Measurements from ENCODE around the gene LSMEM2. TPM values are rescaled to one million over a fixed set of nuclear protein-coding genes. Genes with fewer than 3 reads are reported as not detected.

LSMEM2 gene
- total RNA-seq, 2 experiments from 2014 or later = 0.22 TPM; not detected in 1

DNA sequence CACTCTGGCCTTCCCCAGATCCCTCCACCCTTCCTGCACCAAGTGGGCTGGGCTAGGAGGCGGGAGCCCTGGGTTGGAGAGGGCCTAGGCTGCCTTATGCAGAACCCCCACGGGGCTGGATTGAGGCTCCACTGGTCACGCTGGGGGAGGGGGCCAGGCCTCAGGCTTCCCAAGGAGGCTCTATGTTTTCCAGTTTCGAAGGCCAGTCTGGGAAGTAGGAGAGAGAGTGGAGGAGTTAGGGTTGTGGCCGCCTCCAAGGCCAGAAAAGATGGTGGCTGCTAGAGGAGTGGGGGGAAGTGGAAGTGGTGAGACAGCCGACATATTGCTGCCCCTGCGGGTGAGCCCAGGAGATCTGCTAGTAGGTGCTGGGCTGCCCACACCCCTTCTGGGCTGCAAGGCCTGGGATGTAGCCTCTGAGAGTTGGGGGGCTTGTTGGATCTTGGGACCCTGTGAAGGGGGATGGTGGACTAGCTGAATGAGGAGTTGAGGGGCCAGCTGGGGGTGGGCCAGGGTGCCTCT is 41.7 kb upstream of the LSMEM2 start:
- Mint-ChIP-seq H3K36me3 (ENCODE audit: low read depth) (peaks cover 41% of the 10 kb centered on the region), H3K4me1 (ENCODE audit: low read depth) (peaks cover 57% of the 10 kb centered on the region), H3K27ac (peak overlapping the region; percentile 92), H3K27me3 (no peaks in the 10 kb centered on the region), H3K4me3 (peak overlapping the region; percentile 94), H3K9me3 (no peaks in the 10 kb centered on the region)
- intact Hi-C loops (cut with DNase I, micrococcal nuclease) = loop anchor here (1.0 to 5.0 kb wide), 3 partner anchors 9 to 100 kb away; partner anchors contain the start of genes HYAL3 (in 1 of the 2) and NAA80 (in 1 of the 2)
- CTCF ChIA-PET = interaction anchor here (2.2 to 3.1 kb wide), 2 partner anchors 9 to 11 kb away, joined by 6 to 22 read pairs; no protein-coding TSS in a partner anchor
- ATAC-seq (ENCODE audit: poor library complexity) (no peak), DNase-seq (peak in 7 of 14 experiments; percentile 24 to 68 (median 43))
- peak overlapping the region; percentile 73 to 80 for H3K27ac ChIP-seq (ENCODE audit: low read depth in 1 of 2, low read length in 2 of 2)
- peaks cover 26% of the 10 kb centered on the region for H3K36me3 ChIP-seq (ENCODE audit: insufficient read depth, low read length)
- TF ChIP-seq, protein P1, sequence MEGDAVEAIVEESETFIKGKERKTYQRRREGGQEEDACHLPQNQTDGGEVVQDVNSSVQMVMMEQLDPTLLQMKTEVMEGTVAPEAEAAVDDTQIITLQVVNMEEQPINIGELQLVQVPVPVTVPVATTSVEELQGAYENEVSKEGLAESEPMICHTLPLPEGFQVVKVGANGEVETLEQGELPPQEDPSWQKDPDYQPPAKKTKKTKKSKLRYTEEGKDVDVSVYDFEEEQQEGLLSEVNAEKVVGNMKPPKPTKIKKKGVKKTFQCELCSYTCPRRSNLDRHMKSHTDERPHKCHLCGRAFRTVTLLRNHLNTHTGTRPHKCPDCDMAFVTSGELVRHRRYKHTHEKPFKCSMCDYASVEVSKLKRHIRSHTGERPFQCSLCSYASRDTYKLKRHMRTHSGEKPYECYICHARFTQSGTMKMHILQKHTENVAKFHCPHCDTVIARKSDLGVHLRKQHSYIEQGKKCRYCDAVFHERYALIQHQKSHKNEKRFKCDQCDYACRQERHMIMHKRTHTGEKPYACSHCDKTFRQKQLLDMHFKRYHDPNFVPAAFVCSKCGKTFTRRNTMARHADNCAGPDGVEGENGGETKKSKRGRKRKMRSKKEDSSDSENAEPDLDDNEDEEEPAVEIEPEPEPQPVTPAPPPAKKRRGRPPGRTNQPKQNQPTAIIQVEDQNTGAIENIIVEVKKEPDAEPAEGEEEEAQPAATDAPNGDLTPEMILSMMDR (IDR thresholded peaks at IDR 0.05) = no peak
- no peaks in the 10 kb centered on the region for H3K27me3 ChIP-seq (ENCODE audit: control insufficient read depth in 1 of 2, insufficient read depth in 2 of 2, low read length in 2 of 2)
- POLR2A ChIA-PET = interaction anchor here (0.6 to 4.0 kb wide), 7 partner anchors 9 to 1771 kb away, joined by 3 to 60 read pairs (median 7); partner anchors contain the start of genes HYAL3, IFRD2 and NAA80
- no peaks in the 10 kb centered on the region for H3K9me3 ChIP-seq (ENCODE audit: control insufficient read depth in 1 of 2, insufficient read depth in 1 of 2, low read length in 2 of 2)
- H3K4me1 ChIP-seq (ENCODE audit: insufficient read depth, low read length) = peaks cover 60% of the 10 kb centered on the region
- peak overlapping the region; percentile 99 for H3K4me3 ChIP-seq (ENCODE audit: low read length)

DNA sequence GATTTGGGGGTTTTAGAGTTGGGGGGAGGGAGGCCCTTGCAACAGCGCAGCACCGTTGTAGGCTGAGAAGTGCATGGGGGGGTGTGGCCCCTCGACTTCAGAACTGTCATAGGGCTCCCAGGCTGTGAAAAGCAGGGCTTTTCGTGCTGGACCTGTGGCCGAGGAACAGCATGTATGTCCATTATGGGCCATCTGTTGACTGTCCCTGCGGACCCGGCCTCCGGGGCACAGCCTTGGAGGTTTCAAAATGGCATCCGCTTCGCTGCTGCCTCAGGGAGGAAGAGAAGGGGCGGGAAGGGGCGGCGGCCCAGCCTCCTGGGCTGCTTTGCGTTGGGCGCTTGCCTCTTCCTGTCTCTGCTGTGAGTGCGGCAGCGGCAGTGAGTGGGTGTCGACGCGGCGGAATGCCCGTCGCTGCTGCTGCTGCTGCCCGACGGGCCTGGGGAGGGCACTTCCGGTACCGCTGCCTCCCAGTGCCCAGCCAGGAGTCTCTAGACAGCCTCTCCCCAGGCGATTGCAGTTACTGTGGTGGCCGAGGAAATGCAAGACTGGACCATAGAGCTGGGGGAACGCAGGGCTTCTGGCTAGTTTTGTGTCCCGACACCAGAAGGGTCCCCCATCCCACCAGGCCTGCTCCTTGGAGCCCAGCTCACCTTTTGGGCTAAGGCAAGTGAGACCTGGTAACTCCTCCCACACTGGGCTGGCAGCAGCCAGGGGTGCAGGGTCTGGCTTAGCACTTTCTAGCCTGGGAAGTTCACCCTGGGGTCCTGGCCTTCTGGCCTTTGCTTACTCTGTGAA is 40.9 kb upstream of the LSMEM2 start:
- H3K36me3 ChIP-seq (ENCODE audit: insufficient read depth, low read length) = peaks cover 27% of the 10 kb centered on the region
- ChIA-PET POLR2A (interaction anchor here (1.5 to 4.0 kb wide), 5 partner anchors 9 to 99 kb away, joined by 4 to 60 read pairs (median 17); partner anchors contain the start of genes HYAL3, IFRD2 and NAA80), CTCF (interaction anchor here (1.4 to 3.1 kb wide), 4 partner anchors 9 to 12 kb away, joined by 5 to 22 read pairs (median 6); no protein-coding TSS in a partner anchor)
- intact Hi-C loops (cut with DNase I, micrococcal nuclease) = loop anchor here (1.0 to 5.0 kb wide), 3 partner anchors 8 to 99 kb away; partner anchors contain the start of genes HYAL3 (in 1 of the 2) and NAA80 (in 1 of the 2)
- no peaks in the 10 kb centered on the region for H3K27me3 Mint-ChIP-seq
- H3K27ac Mint-ChIP-seq = peak overlapping the region; percentile 92
- no peaks in the 10 kb centered on the region for H3K27me3 ChIP-seq (ENCODE audit: control insufficient read depth in 1 of 2, insufficient read depth in 2 of 2, low read length in 2 of 2)
- H3K4me3 Mint-ChIP-seq = peak overlapping the region; percentile 94
- no peaks in the 10 kb centered on the region for H3K9me3 Mint-ChIP-seq
- TF ChIP-seq, protein P1 (IDR thresholded peaks at IDR 0.05) = no peak
- H3K36me3 Mint-ChIP-seq (ENCODE audit: low read depth) = peaks cover 46% of the 10 kb centered on the region
- peak; percentile 74 to 95 (median 84) for DNase-seq
- peak overlapping the region; percentile 73 to 80 for H3K27ac ChIP-seq (ENCODE audit: low read depth in 1 of 2, low read length in 2 of 2)
- peaks cover 68% of the 10 kb centered on the region for H3K4me1 ChIP-seq (ENCODE audit: insufficient read depth, low read length)
- no peaks in the 10 kb centered on the region for H3K9me3 ChIP-seq (ENCODE audit: control insufficient read depth in 1 of 2, insufficient read depth in 1 of 2, low read length in 2 of 2)
- peak; percentile 54 for ATAC-seq (ENCODE audit: poor library complexity)
- H3K4me3 ChIP-seq (ENCODE audit: low read length) = peak overlapping the region; percentile 99
- peaks cover 65% of the 10 kb centered on the region for H3K4me1 Mint-ChIP-seq (ENCODE audit: low read depth)

DNA sequence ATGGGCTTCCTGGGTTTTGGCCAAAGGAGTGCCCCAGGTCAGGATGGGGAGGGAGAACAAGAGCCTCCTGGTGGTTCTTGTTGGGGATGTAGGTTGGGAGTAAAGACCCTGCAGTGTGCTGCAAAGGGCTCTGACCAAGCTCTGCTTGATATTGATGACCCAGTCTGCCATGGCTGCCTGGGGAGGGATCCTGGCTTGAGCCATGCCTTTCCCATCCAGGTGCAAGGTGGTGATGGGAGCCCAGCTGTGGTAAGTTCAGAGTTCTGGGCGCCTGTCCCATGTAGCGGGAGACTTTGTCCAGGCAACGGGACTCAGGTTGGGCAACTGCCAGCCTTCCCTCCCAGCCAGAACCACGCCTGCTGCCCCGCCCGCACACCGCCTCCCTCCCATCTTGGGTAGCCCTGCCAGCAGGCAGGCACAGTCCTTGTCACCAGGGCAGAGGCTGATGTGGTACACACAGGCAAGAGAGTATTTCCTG is 40.3 kb upstream of the LSMEM2 start:
- Mint-ChIP-seq H3K27ac (peak overlapping the region; percentile 92), H3K36me3 (ENCODE audit: low read depth) (peaks cover 48% of the 10 kb centered on the region), H3K9me3 (no peaks in the 10 kb centered on the region), H3K27me3 (no peaks in the 10 kb centered on the region), H3K4me1 (ENCODE audit: low read depth) (peaks cover 66% of the 10 kb centered on the region), H3K4me3 (peak overlapping the region; percentile 94)
- intact Hi-C loops (cut with DNase I, micrococcal nuclease) = loop anchor here in 1 of 2 experiments (1.0 to 5.0 kb wide), 2 partner anchors 8 to 99 kb away; no protein-coding TSS in a partner anchor
- POLR2A ChIA-PET = interaction anchor here (2.1 to 4.0 kb wide), 3 partner anchors 8 to 99 kb away, joined by 7 to 60 read pairs (median 17); no protein-coding TSS in a partner anchor
- Histone ChIP-seq H3K4me3 (ENCODE audit: low read length) (peak overlapping the region; percentile 99), H3K36me3 (ENCODE audit: insufficient read depth, low read length) (peaks cover 33% of the 10 kb centered on the region), H3K9me3 (ENCODE audit: control insufficient read depth in 1 of 2, insufficient read depth in 1 of 2, low read length in 2 of 2) (no peaks in the 10 kb centered on the region), H3K27ac (ENCODE audit: low read depth in 1 of 2, low read length in 2 of 2) (peak overlapping the region; percentile 73 to 80), H3K27me3 (ENCODE audit: control insufficient read depth in 1 of 2, insufficient read depth in 2 of 2, low read length in 2 of 2) (no peaks in the 10 kb centered on the region), H3K4me1 (ENCODE audit: insufficient read depth, low read length) (peaks cover 74% of the 10 kb centered on the region)
- peak in 6 of 14 experiments; percentile 15 to 50 (median 37) for DNase-seq
- TF ChIP-seq, protein P1 (IDR thresholded peaks at IDR 0.05) = no peak
- CTCF ChIA-PET = interaction anchor here (1.4 to 2.2 kb wide), 3 partner anchors 8 to 12 kb away, joined by 5 to 6 read pairs (median 6); no protein-coding TSS in a partner anchor
- ATAC-seq (ENCODE audit: poor library complexity) = no peak

Data from CD4-positive, alpha-beta T cell (primary cell).